NT2/D1 (cell line): ENCODE measurements around the gene ACER3.

Experiments used
- YY1 ChIP-seq: IDR thresholded peaks from 2 replicates; pipeline ENCODE4 v1.6.1; 2011; ENCODE audit not compliant: insufficient read length, insufficient read depth
- ZNF274 ChIP-seq: IDR thresholded peaks from 2 replicates; pipeline ENCODE4 v1.6.1; 2011; ENCODE audit warnings: mild to moderate bottlenecking, low read depth, low read length

DNA sequence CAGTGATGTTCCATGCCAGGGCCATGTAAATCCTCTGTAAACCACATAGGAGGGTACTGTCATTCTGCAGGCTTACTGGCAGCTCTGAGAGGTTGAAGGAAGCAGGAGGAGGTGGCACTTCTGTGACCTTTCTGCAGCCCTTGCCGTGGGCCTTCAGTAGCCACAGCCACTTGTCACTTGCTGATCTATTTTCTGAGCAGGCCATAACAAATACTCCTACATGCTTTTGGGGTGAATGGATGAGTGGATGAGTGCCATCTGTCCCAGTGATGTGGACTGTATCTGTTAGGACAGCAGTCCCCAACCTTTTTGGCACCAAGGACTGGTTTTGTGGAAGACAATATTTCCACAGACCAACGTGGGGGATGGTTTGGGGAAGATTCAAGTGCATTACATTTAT, 183.6 kb downstream of the ACER3 start:
- TF ChIP-seq ZNF274 = no peak
- no peak for TF ChIP-seq YY1
